ENCODE results near the gene ARF1.
A peak's percentile ranks its signal among the peaks of the same experiment; 100 is the strongest.
"Not testable (repeated sequence)": the region's sequence is repeated elsewhere in the genome, so short reads cannot be mapped to it uniquely, and the experiment has no call there.

The ARF1 gene

GRCh38 chr1:228108055-228108690 is 25.7 kb downstream of the ARF1 start:
- TF ChIP-seq CTCF (conservative IDR thresholded peaks at IDR 0.05) = no peak
- peak overlapping the region; percentile 54; the same call in 1 of the 2 replicates for H3K27ac ChIP-seq

GRCh38 chr1:228108742-228109072 is 26.2 kb downstream of the ARF1 start:
- no peak for TF ChIP-seq CTCF (conservative IDR thresholded peaks at IDR 0.05)
- H3K27ac ChIP-seq = peak overlapping the region; percentile 54; the same call in 1 of the 2 replicates

GRCh38 chr1:228109073-228109961 is 26.8 kb downstream of the ARF1 start, which contains the start of gene MRPL55:
TSS of gene MRPL55 (minus strand) at chr1:228109299. CDS start at chr1:228108260, 1,039 bp downstream.
- H3K27ac ChIP-seq = peak within 1 kb of the TSS; percentile 54; the same call in 1 of the 2 replicates
- TF ChIP-seq CTCF (conservative IDR thresholded peaks at IDR 0.05) = no peak

- no peak overlapping the region; the same call in 1 of the 2 replicates for H3K27ac ChIP-seq
These were observed 27.5 kb downstream of the ARF1 start for GRCh38 chr1:228109962-228110488.

GRCh38 chr1:228110556-228110955 is 28.0 kb downstream of the ARF1 start:
- TF ChIP-seq CTCF (conservative IDR thresholded peaks at IDR 0.05) = no peak
- H3K27ac ChIP-seq = no peak overlapping the region

More at GRCh38 chr1:228109962-228110488, 27.5 kb downstream of the ARF1 start:
- no peak for TF ChIP-seq CTCF (conservative IDR thresholded peaks at IDR 0.05)

- not testable (repeated sequence) for H3K27ac ChIP-seq
These were observed 28.8 kb downstream of the ARF1 start for GRCh38 chr1:228111315-228111714.

- no peak overlapping the region for H3K27ac ChIP-seq
- TF ChIP-seq CTCF (conservative IDR thresholded peaks at IDR 0.05) = no peak
These were observed 29.7 kb downstream of the ARF1 start for GRCh38 chr1:228112167-228112566.
